Measurements from ENCODE around the gene CUBN.

Gene CUBN

GRCh38 chr10:17074541-17074847 lies 55.1 kb downstream of the CUBN start:
- DNase-seq (ENCODE audit: low spot score in 2 of 2) (no peak), ATAC-seq (peak; percentile 93)
- H3K36me3 Mint-ChIP-seq, result no peaks in the 10 kb centered on the region
- peaks cover 12% of the 10 kb centered on the region for H3K4me1 Mint-ChIP-seq
- H3K4me3 Mint-ChIP-seq, result no peak overlapping the region
- no peak overlapping the region for H3K27ac Mint-ChIP-seq
- H3K9me3 Mint-ChIP-seq, result no peaks in the 10 kb centered on the region

- peak; percentile 42 for ATAC-seq
- no peak for DNase-seq (ENCODE audit: low spot score in 2 of 2)
- Mint-ChIP-seq H3K27ac (no peak overlapping the region), H3K9me3 (no peaks in the 10 kb centered on the region), H3K4me1 (peaks cover 12% of the 10 kb centered on the region), H3K36me3 (no peaks in the 10 kb centered on the region), H3K4me3 (no peak overlapping the region)
These were observed 55.7 kb downstream of the CUBN start for GRCh38 chr10:17073725-17074540.

- no peak overlapping the region for H3K4me3 Mint-ChIP-seq
- no peak for ATAC-seq
- H3K27ac Mint-ChIP-seq, result no peak overlapping the region
- no peak for DNase-seq (ENCODE audit: low spot score in 2 of 2)
- H3K36me3 Mint-ChIP-seq, result no peaks in the 10 kb centered on the region
- H3K9me3 Mint-ChIP-seq, result no peaks in the 10 kb centered on the region
- peaks cover 19% of the 10 kb centered on the region for H3K4me1 Mint-ChIP-seq
These were observed 60.7 kb downstream of the CUBN start for GRCh38 chr10:17068953-17069352.

- DNase-seq (ENCODE audit: low spot score in 2 of 2), result no peak
- Mint-ChIP-seq H3K27ac (no peak overlapping the region), H3K4me1 (peaks cover 18% of the 10 kb centered on the region), H3K4me3 (no peak overlapping the region), H3K9me3 (no peaks in the 10 kb centered on the region), H3K36me3 (no peaks in the 10 kb centered on the region)
- ATAC-seq, result no peak
These were observed 62.0 kb downstream of the CUBN start for GRCh38 chr10:17067376-17068264.

- Mint-ChIP-seq H3K36me3 (no peaks in the 10 kb centered on the region), H3K27ac (no peak overlapping the region), H3K4me3 (no peak overlapping the region), H3K4me1 (peaks cover 21% of the 10 kb centered on the region), H3K9me3 (no peaks in the 10 kb centered on the region)
- DNase-seq (ENCODE audit: low spot score in 2 of 2), result no peak
- ATAC-seq, result no peak
These were observed 62.8 kb downstream of the CUBN start for GRCh38 chr10:17066807-17067206.

- DNase-seq (ENCODE audit: low spot score in 2 of 2) (no peak), ATAC-seq (no peak)
- H3K4me3 Mint-ChIP-seq, result no peak overlapping the region
- H3K4me1 Mint-ChIP-seq, result peaks cover 29% of the 10 kb centered on the region
- H3K9me3 Mint-ChIP-seq, result no peaks in the 10 kb centered on the region
- H3K27ac Mint-ChIP-seq, result no peak overlapping the region
- no peaks in the 10 kb centered on the region for H3K36me3 Mint-ChIP-seq
These were observed 63.6 kb downstream of the CUBN start for GRCh38 chr10:17066000-17066399.

GRCh38 chr10:17065273-17065672 lies 64.3 kb downstream of the CUBN start:
- Mint-ChIP-seq H3K27ac (no peak overlapping the region), H3K4me1 (peaks cover 29% of the 10 kb centered on the region), H3K36me3 (no peaks in the 10 kb centered on the region), H3K9me3 (no peaks in the 10 kb centered on the region), H3K4me3 (no peak overlapping the region)
- ATAC-seq (no peak), DNase-seq (ENCODE audit: low spot score in 2 of 2) (no peak)

GRCh38 chr10:17064435-17064834 lies 65.2 kb downstream of the CUBN start:
- no peaks in the 10 kb centered on the region for H3K9me3 Mint-ChIP-seq
- no peak overlapping the region for H3K4me3 Mint-ChIP-seq
- H3K27ac Mint-ChIP-seq, result no peak overlapping the region
- no peaks in the 10 kb centered on the region for H3K36me3 Mint-ChIP-seq
- ATAC-seq (no peak), DNase-seq (ENCODE audit: low spot score in 2 of 2) (no peak)
- peaks cover 35% of the 10 kb centered on the region for H3K4me1 Mint-ChIP-seq

GRCh38 chr10:17062955-17063484 lies 66.6 kb downstream of the CUBN start:
- peaks cover 35% of the 10 kb centered on the region for H3K4me1 Mint-ChIP-seq
- no peak overlapping the region for H3K27ac Mint-ChIP-seq
- H3K9me3 Mint-ChIP-seq, result no peaks in the 10 kb centered on the region
- no peak for DNase-seq (ENCODE audit: low spot score in 2 of 2)
- no peaks in the 10 kb centered on the region for H3K36me3 Mint-ChIP-seq
- H3K4me3 Mint-ChIP-seq, result no peak overlapping the region
- ATAC-seq, result no peak

GRCh38 chr10:17062493-17062892 lies 67.1 kb downstream of the CUBN start:
- DNase-seq (ENCODE audit: low spot score in 2 of 2) (no peak), ATAC-seq (no peak)
- Mint-ChIP-seq H3K4me1 (peaks cover 31% of the 10 kb centered on the region), H3K9me3 (no peaks in the 10 kb centered on the region), H3K4me3 (no peak overlapping the region), H3K36me3 (no peaks in the 10 kb centered on the region), H3K27ac (no peak overlapping the region)

- H3K4me3 Mint-ChIP-seq, result no peak overlapping the region
- no peak for ATAC-seq
- peaks cover 26% of the 10 kb centered on the region for H3K4me1 Mint-ChIP-seq
- no peaks in the 10 kb centered on the region for H3K9me3 Mint-ChIP-seq
- DNase-seq (ENCODE audit: low spot score in 2 of 2), result no peak
- H3K36me3 Mint-ChIP-seq, result no peaks in the 10 kb centered on the region
- no peak overlapping the region for H3K27ac Mint-ChIP-seq
These were observed 67.6 kb downstream of the CUBN start for GRCh38 chr10:17062009-17062408.

GRCh38 chr10:17061418-17061817 lies 68.2 kb downstream of the CUBN start:
- peak; percentile 76 for ATAC-seq
- DNase-seq (ENCODE audit: low spot score in 2 of 2), result no peak
- no peak overlapping the region for H3K4me3 Mint-ChIP-seq
- H3K9me3 Mint-ChIP-seq, result no peaks in the 10 kb centered on the region
- peak overlapping the region; percentile 6 for H3K27ac Mint-ChIP-seq
- no peaks in the 10 kb centered on the region for H3K36me3 Mint-ChIP-seq
- peaks cover 21% of the 10 kb centered on the region for H3K4me1 Mint-ChIP-seq

GRCh38 chr10:17060289-17060688 lies 69.3 kb downstream of the CUBN start:
- ATAC-seq (no peak), DNase-seq (ENCODE audit: low spot score in 2 of 2) (no peak)
- no peaks in the 10 kb centered on the region for H3K36me3 Mint-ChIP-seq
- H3K4me1 Mint-ChIP-seq, result peaks cover 17% of the 10 kb centered on the region
- no peak overlapping the region for H3K4me3 Mint-ChIP-seq
- no peak overlapping the region for H3K27ac Mint-ChIP-seq
- H3K9me3 Mint-ChIP-seq, result no peaks in the 10 kb centered on the region

GRCh38 chr10:17059197-17059688 lies 70.4 kb downstream of the CUBN start:
- DNase-seq (ENCODE audit: low spot score in 2 of 2), result no peak
- peaks cover 17% of the 10 kb centered on the region for H3K4me1 Mint-ChIP-seq
- H3K36me3 Mint-ChIP-seq, result no peaks in the 10 kb centered on the region
- no peak for ATAC-seq
- H3K4me3 Mint-ChIP-seq, result no peak overlapping the region
- H3K9me3 Mint-ChIP-seq, result no peaks in the 10 kb centered on the region
- no peak overlapping the region for H3K27ac Mint-ChIP-seq

GRCh38 chr10:17058093-17058492 lies 71.5 kb downstream of the CUBN start:
- no peaks in the 10 kb centered on the region for H3K9me3 Mint-ChIP-seq
- H3K27ac Mint-ChIP-seq, result no peak overlapping the region
- no peak overlapping the region for H3K4me3 Mint-ChIP-seq
- DNase-seq (ENCODE audit: low spot score in 2 of 2) (no peak), ATAC-seq (no peak)
- no peaks in the 10 kb centered on the region for H3K36me3 Mint-ChIP-seq
- peaks cover 17% of the 10 kb centered on the region for H3K4me1 Mint-ChIP-seq

Measured in stimulated activated effector memory CD8-positive, alpha-beta T cell treated with anti-CD3 and anti-CD28 coated beads, Interleukin-12 subunit alpha, Interleukin-12 subunit beta, amount 100 ng/mL, for 72 hours (primary cell).